Measurements from ENCODE around the gene PLCH2.

- no peak for TF ChIP-seq TAF1 (IDR thresholded peaks at IDR 0.05; ENCODE audit: low read depth)
- TF ChIP-seq FOXM1 (IDR thresholded peaks at IDR 0.05; ENCODE audit: borderline replicate concordance, low read depth) = no peak
- no peak for TF ChIP-seq MAX (IDR thresholded peaks at IDR 0.05)
- TF ChIP-seq REST (IDR thresholded peaks at IDR 0.05; ENCODE audit: low read depth) = no peak
Measured at GRCh38 chr1:2460203-2460602, 15.9 kb upstream of the PLCH2 start.
